IMR-90 (cell line): ENCODE results near the gene MSI2. TPM values are rescaled to one million over a fixed set of nuclear protein-coding genes. Genes with fewer than 3 reads are reported as not detected.

Experiments
- ATAC-seq: fragments of 200-7000 bp; cut with Tn5 transposase; 2 replicates; pipeline ENCODE4 v1.9.1; 2020; ENCODE audit warnings: low read depth, mild to moderate bottlenecking, moderate library complexity
- BruUV-seq: library from RNA; stranded (reverse); fragments of 400-500 nt; replicated peaks from 2 replicates; lab custom pipeline; 2021; lab: Mats Ljungman, UMichigan
- CTCF ChIA-PET: fragments of 300-600 bp; formaldehyde crosslinking; extraction: SDS; loops from one replicate; lab custom pipeline; 2021; ENCODE audit warnings: antibody characterized with exemption; lab: Yijun Ruan, JAX
- POLR2A ChIA-PET: fragments of 300-600 bp; sonication (Branson Sonifier 250); formaldehyde crosslinking; loops from one replicate; lab custom pipeline; 2022; ENCODE audit warnings: antibody characterized with exemption; ENCODE audit not compliant: unreplicated experiment; lab: Charles Lee
- DNase-seq: peaks from one replicate; pipeline ENCODE4 v3.0.0; 2013
- H2AFZ ChIP-seq: replicated peaks from 2 replicates; pipeline ENCODE3; 2013; ENCODE audit warnings: low read length, mild to moderate bottlenecking; ENCODE audit not compliant: poor library complexity
- H2AK5ac ChIP-seq: 2 replicates; pipeline ENCODE4 v1.6.1; 2013; ENCODE audit warnings: low read depth, low read length, inconsistent platforms
- H2AK9ac ChIP-seq: replicated peaks from 2 replicates; pipeline ENCODE3; 2013; ENCODE audit warnings: mild to moderate bottlenecking, low read depth, low read length, moderate library complexity; ENCODE audit not compliant: poor library complexity
- H2BK120ac ChIP-seq: 2 replicates; pipeline ENCODE4 v1.6.1; 2013; ENCODE audit warnings: low read depth, low read length, inconsistent platforms
- H2BK15ac ChIP-seq: 3 replicates; pipeline ENCODE4 v1.6.1; 2013; ENCODE audit warnings: low read depth, low read length, inconsistent platforms
- H2BK20ac ChIP-seq: 2 replicates; pipeline ENCODE4 v1.6.1; 2013; ENCODE audit warnings: low read depth, mild to moderate bottlenecking, inconsistent platforms, low read length, moderate library complexity
- H2BK5ac ChIP-seq: 2 replicates; pipeline ENCODE4 v1.6.1; 2013; ENCODE audit warnings: mild to moderate bottlenecking, low read depth, low read length, inconsistent platforms; ENCODE audit not compliant: poor library complexity, severe bottlenecking
- H3K14ac ChIP-seq: replicated peaks from 2 replicates; pipeline ENCODE4 v1.6.1; 2013; ENCODE audit warnings: low read depth, low read length, inconsistent platforms
- H3K18ac ChIP-seq: 2 replicates; pipeline ENCODE4 v1.6.1; 2013; ENCODE audit warnings: low read depth, low read length, control low read depth
- H3K23ac ChIP-seq: 2 replicates; pipeline ENCODE4 v1.6.1; 2013; ENCODE audit warnings: low read depth, low read length, inconsistent platforms
- H3K27ac ChIP-seq: 2 replicates; pipeline ENCODE4 v1.5.1; 2013; ENCODE audit warnings: mild to moderate bottlenecking, control low read depth, low read length; ENCODE audit not compliant: insufficient read depth
- H3K27me3 ChIP-seq: 2 replicates; pipeline ENCODE4 v1.6.1; 2013; ENCODE audit warnings: low read length; ENCODE audit not compliant: control insufficient read depth, insufficient read depth
- H3K36me3 ChIP-seq: 2 replicates; pipeline ENCODE4 v1.6.1; 2013; ENCODE audit warnings: low read length, mixed read lengths; ENCODE audit not compliant: control insufficient read depth, insufficient read depth
- H3K4ac ChIP-seq: 2 replicates; pipeline ENCODE4 v1.6.1; 2013; ENCODE audit warnings: low read depth, low read length, inconsistent platforms
- H3K4me1 ChIP-seq: 2 replicates; pipeline ENCODE4 v1.6.1; 2013; ENCODE audit warnings: low read length, mixed read lengths; ENCODE audit not compliant: control insufficient read depth, insufficient read depth
- H3K4me2 ChIP-seq: 2 replicates; pipeline ENCODE4 v1.6.1; 2013; ENCODE audit warnings: low read depth, mild to moderate bottlenecking, control low read depth, low read length, moderate library complexity
- H3K4me3 ChIP-seq: 2 replicates; pipeline ENCODE4 v1.5.1; 2013; ENCODE audit warnings: low read depth, mild to moderate bottlenecking, control low read depth, low read length, moderate library complexity; ENCODE audit not compliant: insufficient read depth
- H3K56ac ChIP-seq: 2 replicates; pipeline ENCODE4 v1.6.1; 2013; ENCODE audit warnings: low read length, inconsistent platforms; ENCODE audit not compliant: insufficient read depth; ENCODE audit errors: extremely low read depth
- H3K79me1 ChIP-seq, 2 experiments: 2 replicates each; pipeline ENCODE4 v1.6.1; 2013; ENCODE audit warnings: low read length in 2 of 2, inconsistent platforms in 1 of 2, low read depth in 1 of 2
- H3K9ac ChIP-seq: 2 replicates; pipeline ENCODE4 v1.6.1; 2013; ENCODE audit warnings: low read depth, low read length, control low read depth
- H3K9me1 ChIP-seq: 2 replicates; pipeline ENCODE4 v1.6.1; 2013; ENCODE audit warnings: low read length, inconsistent platforms; ENCODE audit not compliant: insufficient read depth
- H3K9me3 ChIP-seq: 2 replicates; pipeline ENCODE4 v1.6.1; 2013; ENCODE audit warnings: low read length; ENCODE audit not compliant: control insufficient read depth, insufficient read depth
- H4K20me1 ChIP-seq: 2 replicates; pipeline ENCODE4 v1.6.1; 2013; ENCODE audit warnings: low read length, inconsistent platforms; ENCODE audit not compliant: insufficient read depth
- H4K5ac ChIP-seq: 2 replicates; pipeline ENCODE4 v1.6.1; 2013; ENCODE audit warnings: mild to moderate bottlenecking, low read depth, low read length, control low read depth
- H4K8ac ChIP-seq, 2 experiments: 2 replicates each; pipeline ENCODE4 v1.6.1; 2013; ENCODE audit warnings: low read depth in 2 of 2, low read length in 2 of 2, control low read depth in 1 of 2, inconsistent platforms in 1 of 2
- H4K91ac ChIP-seq: 2 replicates; pipeline ENCODE4 v1.6.1; 2013; ENCODE audit warnings: low read depth, low read length, inconsistent platforms; ENCODE audit not compliant: insufficient read depth
- MAFK ChIP-seq: IDR thresholded peaks from 2 replicates; pipeline ENCODE4 v1.6.1; 2012; ENCODE audit warnings: low read depth, low read length, improper control_type of control experiment
- MAZ ChIP-seq: IDR thresholded peaks from 2 replicates; pipeline ENCODE4 v1.6.1; 2012; ENCODE audit warnings: low read depth, mild to moderate bottlenecking, low read length, improper control_type of control experiment, moderate library complexity, borderline replicate concordance
- RFX5 ChIP-seq: IDR thresholded peaks from 2 replicates; pipeline ENCODE4 v1.8.0; 2012; ENCODE audit warnings: low read depth, mild to moderate bottlenecking, low read length, moderate library complexity
- WGBS, 2 experiments: methylation state at CpG; one replicate each; pipeline versions ENCODE4 v1.1.5 to v1.1.7; 2013; ENCODE audit warnings: missing lambda C conversion rate in 2 of 2; ENCODE audit not compliant: insufficient read length in 1 of 2; ENCODE audit errors: extremely low coverage in 2 of 2; 5-methylcytosine and 5-hydroxymethylcytosine counted together
- dilution Hi-C: fragments of 300-500 bp; cut with HindIII; formaldehyde crosslinking; loops from one replicate; pipeline ENCODE4 v1.14.3; 2018; ENCODE audit warnings: low sequenced_read_pairs; ENCODE audit not compliant: unreplicated experiment
- in situ Hi-C: fragments of 300-500 bp; cut with MboI; formaldehyde crosslinking; loops from 3 replicates; pipeline ENCODE4 v1.14.3; 2019; ENCODE audit warnings: low sequenced_read_pairs, inconsistent platforms, mixed read lengths
- intact Hi-C: fragments of 100-400 bp; cut with micrococcal nuclease; formaldehyde crosslinking; loops from 2 replicates; pipeline ENCODE4 v1.10.0; 2022
- polyA plus RNA-seq, 3 experiments: library from polyadenylated mRNA; depleted of rRNA; stranded (reverse); fragments of >200 nt; gene quantifications; 2 replicates each; pipeline ENCODE4 v1.2.3, GENCODE V29; 2012; ENCODE audit warnings: low replicate concordance in 1 of 3
- total RNA-seq: library from RNA; depleted of rRNA; stranded (reverse); fragments of >200 nt; gene quantifications from 2 replicates; pipeline ENCODE4 v1.2.3, GENCODE V29; 2012
- TF ChIP-seq, protein P1 (sequence below): fragments of 150-350 bp; IDR thresholded peaks from 2 replicates; pipeline ENCODE4 v1.6.1; 2016; ENCODE audit warnings: low read depth, mild to moderate bottlenecking, low read length, moderate library complexity, borderline replicate concordance

MSI2 gene
- total and polyA plus RNA-seq, 2 of the 4 experiments (the other 2 are of a cell fraction): 13.0 to 16.0 TPM

DNA sequence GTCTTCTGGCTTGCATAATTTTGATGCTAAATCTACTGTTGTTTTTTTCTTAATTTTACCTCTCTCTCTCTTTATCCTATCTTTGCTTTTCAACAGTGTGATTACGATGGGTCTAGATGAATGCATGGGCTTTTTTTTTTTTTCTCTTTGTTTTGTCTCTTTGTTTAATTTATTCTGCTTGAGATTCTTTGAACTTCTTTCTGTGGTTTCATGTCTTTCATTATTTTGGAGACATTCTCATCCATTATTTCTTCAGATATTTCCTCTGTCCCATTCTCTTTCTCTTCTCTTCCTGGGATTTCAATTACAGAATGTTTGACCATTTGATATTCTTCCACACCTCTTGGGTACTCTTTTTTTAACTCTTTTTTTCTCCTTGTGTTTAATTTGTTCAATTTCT, 436.4 kb downstream of the MSI2 start:
- in situ Hi-C loops: no loop called here
- POLR2A ChIA-PET: no interaction called here
- no peak for DNase-seq
- Histone ChIP-seq H3K27ac (no peak overlapping the region), H3K79me1 (no peaks in the 10 kb centered on the region), H3K27me3 (peaks cover 8% of the 10 kb centered on the region), H4K8ac (no peak overlapping the region), H2AK5ac (no peak overlapping the region), H4K91ac (no peak overlapping the region), H3K36me3 (no peaks in the 10 kb centered on the region), H4K20me1 (no peaks in the 10 kb centered on the region), H2BK5ac (no peak overlapping the region), H4K5ac (no peak overlapping the region), H2AFZ (no peak overlapping the region), H3K56ac (no peak overlapping the region), H3K14ac (no peak overlapping the region), H2AK9ac (no peak overlapping the region), H3K23ac (no peak overlapping the region), H3K9ac (no peak overlapping the region), H2BK20ac (no peak overlapping the region), H3K4me2 (no peak overlapping the region), H3K4me1 (no peaks in the 10 kb centered on the region), H3K9me1 (no peaks in the 10 kb centered on the region; the same call in 1 of the 2 replicates), H3K18ac (no peak overlapping the region), H2BK120ac (no peak overlapping the region), H2BK15ac (no peak overlapping the region), H3K4me3 (no peak overlapping the region), H3K4ac (no peak overlapping the region), H3K9me3 (0 out of 2 replicates have a peak, but pooled peaks cover 1% of the 10 kb centered on the region)
- ATAC-seq: no peak
- no peak for TF ChIP-seq RFX5
- TF ChIP-seq MAFK: no peak
- TF ChIP-seq MAZ: no peak
- TF ChIP-seq, protein P1, sequence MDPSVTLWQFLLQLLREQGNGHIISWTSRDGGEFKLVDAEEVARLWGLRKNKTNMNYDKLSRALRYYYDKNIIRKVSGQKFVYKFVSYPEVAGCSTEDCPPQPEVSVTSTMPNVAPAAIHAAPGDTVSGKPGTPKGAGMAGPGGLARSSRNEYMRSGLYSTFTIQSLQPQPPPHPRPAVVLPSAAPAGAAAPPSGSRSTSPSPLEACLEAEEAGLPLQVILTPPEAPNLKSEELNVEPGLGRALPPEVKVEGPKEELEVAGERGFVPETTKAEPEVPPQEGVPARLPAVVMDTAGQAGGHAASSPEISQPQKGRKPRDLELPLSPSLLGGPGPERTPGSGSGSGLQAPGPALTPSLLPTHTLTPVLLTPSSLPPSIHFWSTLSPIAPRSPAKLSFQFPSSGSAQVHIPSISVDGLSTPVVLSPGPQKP: no peak
- intact Hi-C loops: no loop called here
- CTCF ChIA-PET: no interaction called here
- WGBS, 2 experiments: no CpG with 5 or more reads among the region's 1 CpG
- dilution Hi-C loops: no loop called here
- BruUV-seq: no TSS peak
